Measurements from ENCODE around the gene NET1. TPM values are rescaled to one million over a fixed set of nuclear protein-coding genes. Genes with fewer than 3 reads are reported as not detected.

NET1 gene
- polyA plus RNA-seq, 3 donors, result 1.2 to 1.7 (median 1.4) TPM

GRCh38 chr10:5477948-5478693, 65.8 kb downstream of the NET1 start:
- H3K9me3 ChIP-seq (replicated peaks in 1 of 2; ENCODE audit: control insufficient read depth in 1 of 2, insufficient read depth in 1 of 2, low read length in 2 of 2), result no peaks in the 10 kb centered on the region
- H3K4me3 Mint-ChIP-seq, result no peak overlapping the region
- no peaks in the 10 kb centered on the region for H3K36me3 ChIP-seq (replicated peaks in 1 of 2; ENCODE audit: control insufficient read depth in 1 of 2, insufficient read depth in 2 of 2, low read length in 2 of 2)
- no peaks in the 10 kb centered on the region for H3K79me2 ChIP-seq (ENCODE audit: insufficient read depth, low read length)
- H4K20me1 ChIP-seq (ENCODE audit: insufficient read depth, low read length), result no peaks in the 10 kb centered on the region
- TF ChIP-seq, protein P1, sequence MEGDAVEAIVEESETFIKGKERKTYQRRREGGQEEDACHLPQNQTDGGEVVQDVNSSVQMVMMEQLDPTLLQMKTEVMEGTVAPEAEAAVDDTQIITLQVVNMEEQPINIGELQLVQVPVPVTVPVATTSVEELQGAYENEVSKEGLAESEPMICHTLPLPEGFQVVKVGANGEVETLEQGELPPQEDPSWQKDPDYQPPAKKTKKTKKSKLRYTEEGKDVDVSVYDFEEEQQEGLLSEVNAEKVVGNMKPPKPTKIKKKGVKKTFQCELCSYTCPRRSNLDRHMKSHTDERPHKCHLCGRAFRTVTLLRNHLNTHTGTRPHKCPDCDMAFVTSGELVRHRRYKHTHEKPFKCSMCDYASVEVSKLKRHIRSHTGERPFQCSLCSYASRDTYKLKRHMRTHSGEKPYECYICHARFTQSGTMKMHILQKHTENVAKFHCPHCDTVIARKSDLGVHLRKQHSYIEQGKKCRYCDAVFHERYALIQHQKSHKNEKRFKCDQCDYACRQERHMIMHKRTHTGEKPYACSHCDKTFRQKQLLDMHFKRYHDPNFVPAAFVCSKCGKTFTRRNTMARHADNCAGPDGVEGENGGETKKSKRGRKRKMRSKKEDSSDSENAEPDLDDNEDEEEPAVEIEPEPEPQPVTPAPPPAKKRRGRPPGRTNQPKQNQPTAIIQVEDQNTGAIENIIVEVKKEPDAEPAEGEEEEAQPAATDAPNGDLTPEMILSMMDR (IDR thresholded peaks at IDR 0.05), result no peak
- no peak overlapping the region for H3K4me3 ChIP-seq (replicated peaks in 1 of 3; ENCODE audit: low read depth in 2 of 3, low read length in 3 of 3)
- no peaks in the 10 kb centered on the region for H3K27me3 ChIP-seq (ENCODE audit: control insufficient read depth in 2 of 2, insufficient read depth in 2 of 2, low read length in 2 of 2)
- no peaks in the 10 kb centered on the region for H3K36me3 Mint-ChIP-seq
- WGBS (ENCODE audit: insufficient coverage), result 98% methylated on average over 6 of the region's 11 CpGs
- H2AFZ ChIP-seq (ENCODE audit: insufficient read depth, low read depth, low read length, poor library complexity, severe bottlenecking), result no peak overlapping the region
- H3K27me3 Mint-ChIP-seq (ENCODE audit: low read depth in 3 of 3), result peaks cover 5 to 9% (median 5%) of the 10 kb centered on the region in 3 donors
- H3K9me3 Mint-ChIP-seq, result no peaks in the 10 kb centered on the region
- no peak overlapping the region for H3K4me2 ChIP-seq (replicated peaks; ENCODE audit: extremely low read depth, low read length, poor library complexity, severe bottlenecking)
- DNase-seq, result no peak
- no peaks in the 10 kb centered on the region for H3K4me1 Mint-ChIP-seq
- no peak overlapping the region for H3K27ac Mint-ChIP-seq
- no peak overlapping the region for H3K27ac ChIP-seq (ENCODE audit: low read depth in 1 of 2, low read length in 2 of 2)
- H3K4me1 ChIP-seq (ENCODE audit: control insufficient read depth in 1 of 2, insufficient read depth in 2 of 2, low read length in 2 of 2), result no peaks in the 10 kb centered on the region
- intact Hi-C loops (cut with micrococcal nuclease), result no loop called here
- H3K9ac ChIP-seq (ENCODE audit: insufficient read depth, low read length, poor library complexity, severe bottlenecking), result no peak overlapping the region

GRCh38 chr10:5478694-5479305, 66.4 kb downstream of the NET1 start:
- H3K4me1 Mint-ChIP-seq, result no peaks in the 10 kb centered on the region
- no peak overlapping the region for H3K4me3 Mint-ChIP-seq
- Histone ChIP-seq H3K9ac (ENCODE audit: insufficient read depth, low read length, poor library complexity, severe bottlenecking) (no peak overlapping the region), H4K20me1 (ENCODE audit: insufficient read depth, low read length) (no peaks in the 10 kb centered on the region), H3K9me3 (replicated peaks in 1 of 2; ENCODE audit: control insufficient read depth in 1 of 2, insufficient read depth in 1 of 2, low read length in 2 of 2) (no peaks in the 10 kb centered on the region), H3K27me3 (ENCODE audit: control insufficient read depth in 2 of 2, insufficient read depth in 2 of 2, low read length in 2 of 2) (no peaks in the 10 kb centered on the region), H3K4me1 (ENCODE audit: control insufficient read depth in 1 of 2, insufficient read depth in 2 of 2, low read length in 2 of 2) (no peaks in the 10 kb centered on the region), H3K27ac (ENCODE audit: low read depth in 1 of 2, low read length in 2 of 2) (no peak overlapping the region), H3K36me3 (replicated peaks in 1 of 2; ENCODE audit: control insufficient read depth in 1 of 2, insufficient read depth in 2 of 2, low read length in 2 of 2) (no peaks in the 10 kb centered on the region), H3K79me2 (ENCODE audit: insufficient read depth, low read length) (no peaks in the 10 kb centered on the region), H3K4me3 (replicated peaks in 1 of 3; ENCODE audit: low read depth in 2 of 3, low read length in 3 of 3) (no peak overlapping the region), H2AFZ (ENCODE audit: insufficient read depth, low read depth, low read length, poor library complexity, severe bottlenecking) (no peak overlapping the region), H3K4me2 (replicated peaks; ENCODE audit: extremely low read depth, low read length, poor library complexity, severe bottlenecking) (no peak overlapping the region)
- intact Hi-C loops (cut with micrococcal nuclease), result no loop called here
- 95% methylated on average over 14 of the region's 18 CpGs for WGBS (ENCODE audit: insufficient coverage)
- H3K36me3 Mint-ChIP-seq, result no peaks in the 10 kb centered on the region
- peaks cover 5 to 11% (median 5%) of the 10 kb centered on the region in 3 donors for H3K27me3 Mint-ChIP-seq (ENCODE audit: low read depth in 3 of 3)
- no peak overlapping the region for H3K27ac Mint-ChIP-seq
- TF ChIP-seq, protein P1 (IDR thresholded peaks at IDR 0.05), result no peak
- DNase-seq, result no peak
- H3K9me3 Mint-ChIP-seq, result no peaks in the 10 kb centered on the region

All from CD14-positive monocyte (primary cell).